Activated T-helper 2 cell treated with anti-CD3 and anti-CD28 coated beads, Interferon-gamma antibody, Interleukin-2, Interleukin-4, amounts not matched to agents 10 μg/mL and 5 μg/mL and 100 μg/mL, durations not matched to agents 14 hours and 24 hours and 36 hours (primary cell): ENCODE measurements around the gene RTN4RL1. TPM values are rescaled to one million over a fixed set of nuclear protein-coding genes. Genes with fewer than 3 reads are reported as not detected.

Experiments
- DNase-seq: peaks from one replicate; pipeline ENCODE4 v3.0.0; 2021; ENCODE audit warnings: low spot score
- H3K27ac Mint-ChIP-seq: one replicate; pipeline ENCODE4 v1.8.0; 2021; ENCODE audit warnings: mixed read lengths
- H3K27me3 Mint-ChIP-seq: one replicate; pipeline ENCODE4 v1.8.0; 2021; ENCODE audit warnings: low read depth, mixed read lengths
- H3K36me3 Mint-ChIP-seq: one replicate; pipeline ENCODE4 v1.8.0; 2021; ENCODE audit warnings: low read depth, mixed read lengths
- H3K4me1 Mint-ChIP-seq: one replicate; pipeline ENCODE4 v1.8.0; 2021; ENCODE audit warnings: low read depth, mixed read lengths
- H3K4me3 Mint-ChIP-seq: one replicate; pipeline ENCODE4 v1.8.0; 2021; ENCODE audit warnings: low read depth, mild to moderate bottlenecking, moderate library complexity, mixed read lengths
- H3K9me3 Mint-ChIP-seq: one replicate; pipeline ENCODE4 v1.8.0; 2021; ENCODE audit warnings: mixed read lengths
- intact Hi-C: fragments of 100-400 bp; cut with micrococcal nuclease; formaldehyde crosslinking; loops from one replicate; pipeline ENCODE4 v1.15.1; 2023
- total RNA-seq: library from RNA; stranded (reverse); gene quantifications from 2 replicates; pipeline ENCODE4 v1.2.3, GENCODE V29; 2022

RTN4RL1 gene
- total RNA-seq, 1 donor from 2014 or later, result 0.25 TPM

GRCh38 chr17:2064520-2064971 lies 39.4 kb upstream of the RTN4RL1 start:
- intact Hi-C loops, result no loop called here
- peak overlapping the region; percentile 73 for H3K27ac Mint-ChIP-seq
- peaks cover 86% of the 10 kb centered on the region for H3K36me3 Mint-ChIP-seq

DNA sequence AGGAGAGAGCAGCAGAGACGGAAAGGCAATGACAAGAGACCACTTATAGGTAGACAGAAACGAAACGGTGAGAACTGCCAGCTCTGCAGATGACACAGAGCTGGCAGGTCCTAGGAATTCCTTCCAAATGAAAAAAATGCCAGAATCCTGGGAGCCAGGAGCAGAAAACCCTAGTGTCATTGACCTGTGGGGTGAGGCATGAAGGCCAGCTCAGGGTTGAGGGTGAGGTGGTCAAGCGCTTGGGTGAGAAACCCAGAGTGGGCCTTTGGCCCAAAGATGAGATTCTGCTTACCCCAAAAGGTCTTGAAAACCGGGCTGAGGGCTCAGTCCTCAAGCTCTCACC lies 39.0 kb upstream of the RTN4RL1 start:
- Mint-ChIP-seq H3K27ac (peak overlapping the region; percentile 58), H3K36me3 (peaks cover 88% of the 10 kb centered on the region), H3K27me3 (no peaks in the 10 kb centered on the region), H3K4me1 (peaks cover 59% of the 10 kb centered on the region), H3K4me3 (no peak overlapping the region), H3K9me3 (no peaks in the 10 kb centered on the region)
- intact Hi-C loops, result no loop called here
- no peak for DNase-seq

More at GRCh38 chr17:2064520-2064971, 39.4 kb upstream of the RTN4RL1 start:
- Mint-ChIP-seq H3K4me3 (no peak overlapping the region), H3K9me3 (no peaks in the 10 kb centered on the region), H3K4me1 (peaks cover 62% of the 10 kb centered on the region), H3K27me3 (no peaks in the 10 kb centered on the region)
- DNase-seq, result no peak

- peak overlapping the region; percentile 58 for H3K27ac Mint-ChIP-seq
- DNase-seq, result no peak
- H3K4me3 Mint-ChIP-seq, result no peak overlapping the region
- H3K4me1 Mint-ChIP-seq, result peaks cover 53% of the 10 kb centered on the region
- peaks cover 83% of the 10 kb centered on the region for H3K36me3 Mint-ChIP-seq
- no peaks in the 10 kb centered on the region for H3K9me3 Mint-ChIP-seq
- no peaks in the 10 kb centered on the region for H3K27me3 Mint-ChIP-seq
- intact Hi-C loops, result no loop called here
Observed at GRCh38 chr17:2063261-2064146, 38.4 kb upstream of the RTN4RL1 start.

DNA sequence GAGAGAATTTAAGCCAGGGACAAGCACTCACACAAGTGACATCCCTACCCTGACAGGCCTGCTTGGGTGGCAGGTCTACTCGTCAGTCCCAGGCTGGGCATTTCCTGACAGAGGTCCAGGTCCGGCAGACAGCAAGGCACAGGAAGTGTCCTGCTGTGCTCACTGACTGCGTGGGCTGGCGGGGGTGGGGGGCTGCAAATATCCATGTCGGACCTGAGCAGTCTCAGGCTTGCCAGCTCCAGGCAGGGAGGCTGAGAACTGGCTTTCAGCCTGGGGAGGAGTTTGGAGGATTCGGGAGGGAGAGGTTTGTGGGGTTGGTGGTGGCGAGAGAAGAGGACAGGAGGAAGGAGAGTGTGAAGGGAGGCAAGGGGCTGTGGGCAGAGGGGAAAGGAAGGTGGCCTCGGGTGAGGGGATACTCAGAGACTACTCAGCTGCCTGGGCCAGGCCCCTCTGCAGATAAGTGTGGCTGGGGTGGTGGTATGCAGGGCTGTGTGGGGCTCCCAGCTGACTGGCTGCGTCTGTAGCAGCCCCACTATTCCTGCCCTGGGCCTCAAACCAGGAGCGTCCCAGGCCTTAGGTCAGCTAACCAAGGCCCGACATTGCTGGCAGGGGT lies 37.5 kb upstream of the RTN4RL1 start:
- H3K27me3 Mint-ChIP-seq, result no peaks in the 10 kb centered on the region

DNA sequence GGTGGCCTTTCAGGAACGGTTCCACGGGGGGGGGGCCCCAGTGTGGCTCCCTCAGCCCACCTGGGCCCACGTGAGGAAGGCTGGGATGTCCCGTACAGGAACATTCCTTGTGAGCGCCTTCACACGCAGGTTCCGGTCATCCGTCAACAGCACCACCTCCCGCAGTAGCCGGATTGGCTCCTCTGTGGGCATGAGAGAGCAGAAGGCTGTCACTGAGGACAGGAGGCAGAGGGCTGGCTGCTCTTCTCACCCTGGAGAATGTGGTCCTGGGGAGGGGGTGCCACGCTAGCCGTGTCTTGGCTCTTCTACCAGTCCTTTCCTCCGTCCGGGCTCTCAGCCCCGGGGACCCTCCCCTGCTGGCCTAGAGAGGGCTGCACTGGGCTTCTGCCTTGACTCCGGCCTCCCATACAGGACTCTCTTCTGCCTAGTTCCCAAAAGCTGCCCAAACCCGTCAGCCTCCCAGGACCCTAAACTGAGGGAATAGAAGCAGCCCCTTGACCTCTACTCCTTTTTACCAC lies 36.4 kb upstream of the RTN4RL1 start:
- Mint-ChIP-seq H3K4me1 (peaks cover 39% of the 10 kb centered on the region), H3K4me3 (no peak overlapping the region), H3K36me3 (peaks cover 70% of the 10 kb centered on the region), H3K9me3 (no peaks in the 10 kb centered on the region), H3K27me3 (no peaks in the 10 kb centered on the region), H3K27ac (peak overlapping the region; percentile 66)
- DNase-seq, result no peak
- intact Hi-C loops, result no loop called here

More for the DNA sequence above, 37.5 kb upstream of the RTN4RL1 start:
- Mint-ChIP-seq H3K27ac (peak overlapping the region; percentile 70), H3K4me3 (no peak overlapping the region), H3K36me3 (peaks cover 80% of the 10 kb centered on the region), H3K4me1 (peaks cover 47% of the 10 kb centered on the region), H3K9me3 (no peaks in the 10 kb centered on the region)
- no peak for DNase-seq
- intact Hi-C loops, result no loop called here

DNA sequence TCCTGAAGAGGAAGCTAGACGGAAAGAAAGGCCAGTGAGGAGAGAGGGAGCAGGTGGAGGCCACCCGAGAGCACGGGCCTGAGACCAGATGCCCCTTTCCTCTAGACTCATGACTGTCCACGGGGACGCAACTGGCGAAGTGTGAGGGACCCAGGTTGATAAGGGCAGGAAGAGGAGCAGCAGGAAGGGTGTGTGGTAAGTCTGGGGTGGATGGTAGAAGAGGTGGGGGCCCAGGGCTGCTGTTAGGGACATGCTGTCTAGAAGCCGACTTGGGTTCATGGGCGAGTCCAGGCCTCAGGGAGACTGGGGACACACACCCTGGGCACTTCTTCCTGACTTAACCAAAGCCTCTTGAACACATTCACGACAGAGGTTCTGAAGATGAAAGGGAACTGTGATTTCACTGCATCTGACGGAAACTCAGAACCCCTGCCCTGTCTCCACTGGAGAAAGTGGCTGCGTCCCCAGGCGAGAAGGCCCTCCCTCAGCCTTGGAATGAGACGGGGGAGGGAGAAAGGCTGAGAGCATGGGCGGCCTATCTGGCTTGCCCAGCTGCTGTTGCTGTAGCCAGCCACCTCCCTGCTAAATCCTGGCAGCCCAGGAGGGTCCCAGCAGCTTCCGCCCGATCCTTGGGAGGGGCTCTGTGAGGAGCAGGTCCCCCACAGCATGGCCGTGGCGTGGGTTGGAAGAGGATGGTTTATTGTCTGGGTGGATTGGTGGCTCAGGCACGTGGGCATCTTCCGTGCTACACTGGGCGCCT lies 35.7 kb upstream of the RTN4RL1 start:
- peaks cover 36% of the 10 kb centered on the region for H3K4me1 Mint-ChIP-seq
- peaks cover 64% of the 10 kb centered on the region for H3K36me3 Mint-ChIP-seq
- DNase-seq, result no peak
- intact Hi-C loops, result no loop called here
- peak overlapping the region; percentile 41 for H3K4me3 Mint-ChIP-seq
- peak overlapping the region; percentile 75 for H3K27ac Mint-ChIP-seq
- H3K27me3 Mint-ChIP-seq, result no peaks in the 10 kb centered on the region
- no peaks in the 10 kb centered on the region for H3K9me3 Mint-ChIP-seq

DNA sequence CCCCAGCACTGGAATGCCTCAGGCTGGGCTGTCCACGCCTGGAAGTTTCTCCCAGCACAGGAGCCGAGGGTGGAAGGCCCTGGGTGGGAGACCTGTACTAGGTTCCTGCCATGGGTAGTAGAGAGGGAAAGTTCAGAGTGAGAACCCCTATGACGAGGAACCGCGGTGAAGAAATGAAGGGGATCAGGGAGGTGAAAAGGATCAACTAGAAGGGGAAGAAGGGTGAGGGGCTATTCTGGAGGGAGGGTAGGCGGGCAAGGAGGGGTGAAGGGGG lies 35.2 kb upstream of the RTN4RL1 start:
- no peaks in the 10 kb centered on the region for H3K9me3 Mint-ChIP-seq
- no peaks in the 10 kb centered on the region for H3K27me3 Mint-ChIP-seq
- intact Hi-C loops, result no loop called here
- H3K4me1 Mint-ChIP-seq, result peaks cover 36% of the 10 kb centered on the region
- H3K4me3 Mint-ChIP-seq, result peak overlapping the region; percentile 41
- H3K27ac Mint-ChIP-seq, result peak overlapping the region; percentile 75
- peaks cover 59% of the 10 kb centered on the region for H3K36me3 Mint-ChIP-seq
- DNase-seq, result no peak

GRCh38 chr17:2059547-2060384 lies 34.6 kb upstream of the RTN4RL1 start:
- intact Hi-C loops, result loop anchor here (5.0 kb wide), 1 partner anchor 208 kb away; no protein-coding TSS in a partner anchor
- DNase-seq, result no peak
- Mint-ChIP-seq H3K27me3 (no peaks in the 10 kb centered on the region), H3K4me3 (peak overlapping the region; percentile 73), H3K36me3 (peaks cover 53% of the 10 kb centered on the region), H3K27ac (peak overlapping the region; percentile 75), H3K4me1 (peaks cover 34% of the 10 kb centered on the region), H3K9me3 (no peaks in the 10 kb centered on the region)

DNA sequence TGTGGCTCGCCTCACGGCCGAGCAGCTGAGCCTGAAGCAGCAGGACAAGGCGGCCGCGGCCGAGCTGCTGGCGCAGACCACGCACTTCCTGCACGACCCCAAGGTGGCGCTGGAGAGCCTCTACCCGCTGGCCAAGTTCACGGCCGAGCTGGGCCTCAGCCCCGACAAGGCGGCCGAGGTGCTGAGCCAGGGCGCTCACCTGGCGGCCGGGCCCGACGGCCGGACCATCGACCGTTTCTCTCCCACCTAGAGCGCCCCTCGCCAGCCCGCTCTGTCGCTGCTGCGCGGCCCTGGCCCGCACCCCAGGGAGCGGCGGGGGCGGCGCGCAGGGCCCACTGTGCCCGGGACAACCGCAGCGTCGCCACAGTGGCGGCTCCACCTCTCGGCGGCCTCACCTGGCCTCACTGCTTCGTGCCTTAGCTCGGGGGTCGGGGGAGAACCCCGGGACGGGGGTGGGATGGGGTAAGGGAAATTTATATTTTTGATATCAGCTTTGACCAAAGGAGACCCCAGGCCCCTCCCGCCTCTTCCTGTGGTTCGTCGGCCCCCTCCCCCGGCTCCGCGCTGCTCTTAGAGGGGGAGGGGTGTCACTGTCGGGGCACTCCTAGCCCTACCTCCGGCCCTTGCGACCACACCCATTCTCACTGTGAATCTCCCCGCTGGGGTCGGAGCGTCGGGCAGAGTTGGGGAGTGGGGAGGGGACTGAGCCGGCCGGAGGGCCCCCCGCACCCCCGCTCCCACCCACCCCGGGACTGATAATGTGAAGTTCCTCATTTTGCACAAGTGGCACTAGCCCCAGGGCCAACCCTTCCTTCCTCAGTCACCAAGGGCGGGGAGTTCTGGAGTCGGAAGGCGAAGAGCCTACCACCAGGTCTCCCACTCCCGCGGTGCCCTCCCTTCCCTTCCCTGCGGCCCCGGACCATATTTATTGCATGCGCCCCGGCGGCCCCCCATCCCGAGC lies 33.7 kb upstream of the RTN4RL1 start:
- Mint-ChIP-seq H3K27me3 (no peaks in the 10 kb centered on the region), H3K36me3 (peaks cover 45% of the 10 kb centered on the region), H3K27ac (peak overlapping the region; percentile 75), H3K4me1 (peaks cover 34% of the 10 kb centered on the region), H3K9me3 (no peaks in the 10 kb centered on the region), H3K4me3 (peak overlapping the region; percentile 73)
- peak; percentile 74 for DNase-seq
- intact Hi-C loops, result loop anchor here (5.0 kb wide), 1 partner anchor 208 kb away; no protein-coding TSS in a partner anchor

- Mint-ChIP-seq H3K4me1 (peaks cover 33% of the 10 kb centered on the region), H3K27me3 (no peaks in the 10 kb centered on the region), H3K27ac (peak overlapping the region; percentile 65), H3K4me3 (peak overlapping the region; percentile 67), H3K9me3 (no peaks in the 10 kb centered on the region), H3K36me3 (peaks cover 36% of the 10 kb centered on the region)
- no peak for DNase-seq
- intact Hi-C loops, result loop anchor here (5.0 kb wide), 1 partner anchor 209 kb away; no protein-coding TSS in a partner anchor
Observed at GRCh38 chr17:2057760-2058585, 32.8 kb upstream of the RTN4RL1 start.
